Astrocyte (in vitro differentiated cells and primary cell): Measurements from ENCODE around the gene CDK15.

Experiments
- CTCF ChIP-seq: IDR thresholded peaks from 2 replicates; pipeline ENCODE4 v1.5.1; 2011; ENCODE audit warnings: low read depth, mild to moderate bottlenecking, inconsistent platforms, low read length, moderate library complexity; ENCODE audit not compliant: insufficient read depth
- EZH2 ChIP-seq: IDR thresholded peaks from 2 replicates; pipeline ENCODE4 v1.6.1; 2012; ENCODE audit warnings: mild to moderate bottlenecking, low read length, inconsistent platforms; ENCODE audit not compliant: insufficient read depth

- TF ChIP-seq CTCF: no peak
- TF ChIP-seq EZH2: no peak
Observed at GRCh38 chr2:201925056-201925455, 118.7 kb downstream of the CDK15 start.
